HG03196 (cell line): Measurements from ENCODE around the gene SGMS1.
A peak's percentile ranks its signal among the peaks of the same experiment; 100 is the strongest.
"Not testable (repeated sequence)": the region's sequence is repeated elsewhere in the genome, so short reads cannot be mapped to it uniquely, and the experiment has no call there.

Experiments
- ATAC-seq: cut with Tn5 transposase; IDR thresholded peaks from one replicate; pipeline ENCODE4 v1.9.1; 2021; ENCODE audit not compliant: unreplicated experiment

SGMS1 gene

DNA sequence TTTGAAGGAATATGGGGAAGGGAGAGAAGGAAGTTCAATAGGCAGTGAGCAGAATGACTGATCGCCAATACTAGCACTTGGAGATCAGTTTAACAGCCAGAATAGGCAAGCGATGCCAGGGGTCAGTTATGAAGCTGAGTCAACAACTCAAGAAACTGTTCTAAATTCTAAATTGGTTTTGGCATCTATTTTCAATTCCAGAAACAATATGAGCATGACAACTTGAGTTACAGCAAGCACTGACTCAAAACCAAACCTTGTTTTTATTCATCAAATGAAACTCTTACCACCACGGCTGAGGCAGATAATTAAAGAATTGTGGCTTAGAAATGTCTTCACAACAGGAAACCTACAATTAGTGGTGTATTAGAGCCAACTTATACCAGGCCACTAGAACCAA is 192.0 kb downstream of the SGMS1 start:
- ATAC-seq, result peak; percentile 75

DNA sequence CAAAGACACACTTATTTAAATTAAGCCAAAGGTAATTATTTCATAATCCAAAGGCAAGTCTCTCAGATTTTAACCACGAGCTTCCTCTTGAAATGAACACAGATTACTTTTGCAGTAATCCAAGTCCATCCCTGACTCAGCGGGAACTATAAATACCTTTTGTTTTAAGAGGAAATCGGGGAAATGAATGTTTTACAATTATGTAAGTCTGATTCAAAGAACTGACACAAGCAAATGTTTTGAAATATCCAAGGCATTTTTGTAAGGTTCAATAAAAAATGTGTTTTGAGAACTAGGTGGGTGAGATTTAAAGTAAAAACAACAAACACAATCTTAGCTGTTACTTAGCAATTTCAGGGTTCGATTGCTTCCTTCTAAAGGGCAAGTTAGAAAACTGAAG is 192.6 kb downstream of the SGMS1 start:
- no peak for ATAC-seq

DNA sequence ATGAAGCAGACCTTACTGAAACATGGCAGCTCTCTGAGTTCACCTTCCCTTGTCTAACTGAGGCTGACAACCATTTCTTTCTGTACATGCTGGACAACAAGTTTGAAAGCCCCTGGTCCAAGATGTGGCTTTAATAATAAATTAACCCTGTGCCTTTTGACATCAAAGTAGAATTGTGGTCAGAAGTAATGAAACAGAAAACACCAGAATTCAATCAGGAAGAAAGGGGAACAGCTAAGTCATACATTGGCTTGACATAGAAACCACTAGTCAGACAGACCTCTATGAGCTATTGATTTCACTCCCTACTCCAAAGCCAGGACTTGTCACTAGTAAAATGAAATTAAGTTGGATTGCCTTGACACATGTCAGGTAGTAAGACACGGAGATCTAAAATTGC is 197.3 kb downstream of the SGMS1 start:
- ATAC-seq, result peak; percentile 68

DNA sequence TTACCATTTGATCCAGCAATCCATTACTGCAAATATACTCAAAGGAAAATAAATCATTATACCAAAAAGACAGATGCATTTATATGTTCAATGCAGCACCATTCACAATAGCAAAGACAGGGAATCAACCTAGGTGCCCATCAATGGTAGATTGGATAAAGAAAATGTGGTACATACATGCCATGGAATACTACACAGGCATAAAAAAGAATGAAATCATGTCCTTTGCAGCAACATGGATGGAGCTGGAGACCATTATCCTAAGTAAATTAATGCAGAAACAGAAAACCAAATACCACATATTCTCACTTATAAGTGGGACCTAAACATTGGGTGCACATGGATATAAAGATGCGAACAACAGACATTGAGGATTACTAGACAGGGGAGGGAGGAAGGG is 198.5 kb downstream of the SGMS1 start:
- ATAC-seq, result not testable (repeated sequence)

- no peak for ATAC-seq
Observed at GRCh38 chr10:50423448-50423847, 200.3 kb downstream of the SGMS1 start.

DNA sequence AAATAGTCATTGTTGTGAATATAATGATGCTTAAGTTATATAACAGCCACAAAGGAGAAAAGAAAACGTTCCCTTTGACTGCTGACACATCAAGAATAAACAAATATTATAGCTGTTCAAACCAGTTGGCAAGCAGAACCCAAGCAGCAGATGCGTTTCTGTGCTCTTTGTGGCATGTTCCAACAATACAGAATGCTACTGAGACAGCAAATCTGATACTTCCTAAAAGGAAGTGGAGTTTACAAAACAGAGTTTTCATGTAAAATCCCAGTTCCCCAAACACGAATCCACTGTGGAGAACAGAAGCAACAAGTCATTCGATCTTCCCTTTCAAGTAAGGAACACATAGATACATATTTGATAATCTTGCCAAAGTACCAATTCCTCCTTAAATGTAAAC is 201.5 kb downstream of the SGMS1 start:
- ATAC-seq, result no peak

DNA sequence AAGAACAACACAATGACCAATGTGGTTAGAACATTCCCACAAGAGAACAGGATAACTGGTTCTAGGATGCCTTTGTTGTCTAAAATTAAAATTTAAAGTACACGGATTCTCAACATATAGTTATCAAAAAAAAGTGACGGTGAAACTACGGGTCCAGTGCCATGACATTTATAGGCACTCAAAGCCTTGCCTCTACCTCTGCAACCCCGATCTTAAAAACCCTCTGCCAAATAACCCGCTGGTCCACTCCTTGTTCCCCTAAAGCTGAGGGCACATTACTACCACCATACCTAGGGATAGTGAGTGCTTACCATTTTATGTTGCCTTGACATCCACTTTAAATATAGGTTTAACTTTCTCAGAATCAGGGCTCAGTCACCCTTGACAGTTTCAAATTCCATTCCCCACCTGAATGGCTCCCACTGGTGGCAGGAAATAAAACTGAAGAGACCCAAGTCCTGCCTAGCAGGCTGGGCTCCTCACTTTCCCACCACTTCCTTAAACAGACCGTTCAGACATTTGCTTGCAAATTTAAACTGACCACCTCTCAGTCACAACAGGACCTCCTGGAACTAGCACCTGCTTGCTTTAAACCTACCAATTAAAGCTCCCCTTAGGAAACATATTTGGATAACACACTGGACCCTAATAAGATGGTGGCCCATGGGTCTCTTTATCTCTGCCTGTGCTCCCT is 202.6 kb downstream of the SGMS1 start:
- ATAC-seq, result peak; percentile 41

DNA sequence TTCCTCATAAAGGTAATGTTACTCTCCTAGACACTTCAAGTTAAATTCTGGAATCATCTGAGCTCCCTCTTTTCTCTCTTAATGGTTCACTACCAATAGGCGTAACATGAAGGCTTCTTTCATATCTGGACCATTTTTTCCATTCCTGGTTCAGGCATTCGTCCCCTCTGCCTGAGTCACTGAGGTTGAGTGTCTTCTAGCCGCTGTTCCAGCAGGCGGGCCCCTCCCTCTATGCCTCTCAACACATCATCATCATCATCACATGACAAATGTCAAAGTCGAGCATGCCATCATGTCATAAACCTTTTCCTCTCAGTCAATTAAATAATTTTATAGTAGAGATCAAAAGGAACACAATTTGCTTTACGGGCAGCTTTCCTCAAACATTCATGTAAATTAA is 203.6 kb downstream of the SGMS1 start:
- no peak for ATAC-seq

GRCh38 chr10:50419756-50420155 is 204.0 kb downstream of the SGMS1 start:
- no peak for ATAC-seq

GRCh38 chr10:50419091-50419490 is 204.7 kb downstream of the SGMS1 start:
- no peak for ATAC-seq

DNA sequence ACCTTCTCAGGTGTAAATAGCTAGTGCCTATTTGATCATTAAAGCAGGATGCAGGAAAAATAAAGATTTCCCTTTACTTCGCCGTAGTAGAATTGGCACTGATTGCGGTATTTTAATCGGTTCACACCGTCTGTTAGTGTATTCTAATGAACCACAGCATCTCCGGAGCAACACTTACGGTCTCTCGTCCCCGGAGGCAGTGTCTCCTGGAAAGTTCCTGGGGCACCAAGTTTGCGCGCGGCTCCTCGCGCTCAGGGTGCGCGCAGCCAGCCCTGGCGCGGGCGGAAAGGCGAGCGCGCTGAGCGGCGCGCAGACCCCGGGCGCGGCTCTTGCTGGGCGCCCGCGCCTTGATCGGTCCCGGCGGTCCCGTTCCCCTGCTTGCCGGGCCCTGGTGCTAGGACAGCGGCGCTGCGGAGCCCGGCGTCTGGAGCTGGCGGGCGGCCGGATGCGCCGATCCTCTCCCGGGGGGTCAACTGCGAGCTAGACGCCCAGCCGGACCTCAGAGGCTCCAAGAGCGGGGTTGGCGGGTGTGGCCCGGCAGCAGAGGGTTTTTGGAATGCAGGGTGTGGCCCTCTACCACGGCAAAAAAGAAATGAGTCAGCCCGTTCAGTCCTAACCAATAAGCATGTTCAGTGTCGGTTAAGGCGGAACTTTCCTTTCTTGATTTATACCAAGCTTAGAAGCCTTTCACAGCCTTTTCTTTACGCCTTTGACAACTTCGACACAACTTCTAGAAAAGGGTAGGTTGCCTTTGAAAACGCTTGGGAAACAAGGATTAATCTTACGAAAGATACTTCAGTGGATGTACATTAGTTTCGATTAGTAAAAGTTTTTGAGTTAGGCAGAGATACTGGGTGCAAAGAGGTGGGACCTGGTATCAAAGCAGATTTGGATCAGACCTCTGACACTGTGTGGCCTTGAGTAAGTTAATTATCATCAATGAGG is 205.6 kb downstream of the SGMS1 start:
- ATAC-seq, result peak; percentile 72

- ATAC-seq, result peak; percentile 12
Observed at GRCh38 chr10:50417486-50417885, 206.3 kb downstream of the SGMS1 start.

DNA sequence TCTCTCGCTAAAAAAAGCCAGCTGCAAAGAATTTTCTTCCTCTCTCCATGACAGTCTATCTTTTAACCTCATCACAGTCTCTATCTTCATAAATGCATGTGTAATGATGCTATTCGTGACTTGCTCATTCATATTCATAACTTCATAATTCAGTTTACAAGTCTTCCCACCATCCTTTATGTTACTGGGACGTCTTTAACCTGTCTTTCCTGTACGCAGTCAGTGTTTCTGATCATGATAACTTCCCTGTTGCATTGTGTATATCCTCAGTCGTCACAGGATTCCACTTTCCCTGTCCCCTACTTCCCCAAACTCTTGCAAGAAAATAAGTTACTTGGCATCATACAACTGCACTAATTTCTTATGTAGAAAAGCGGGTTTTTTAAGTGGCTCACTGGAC is 206.9 kb downstream of the SGMS1 start:
- no peak for ATAC-seq

DNA sequence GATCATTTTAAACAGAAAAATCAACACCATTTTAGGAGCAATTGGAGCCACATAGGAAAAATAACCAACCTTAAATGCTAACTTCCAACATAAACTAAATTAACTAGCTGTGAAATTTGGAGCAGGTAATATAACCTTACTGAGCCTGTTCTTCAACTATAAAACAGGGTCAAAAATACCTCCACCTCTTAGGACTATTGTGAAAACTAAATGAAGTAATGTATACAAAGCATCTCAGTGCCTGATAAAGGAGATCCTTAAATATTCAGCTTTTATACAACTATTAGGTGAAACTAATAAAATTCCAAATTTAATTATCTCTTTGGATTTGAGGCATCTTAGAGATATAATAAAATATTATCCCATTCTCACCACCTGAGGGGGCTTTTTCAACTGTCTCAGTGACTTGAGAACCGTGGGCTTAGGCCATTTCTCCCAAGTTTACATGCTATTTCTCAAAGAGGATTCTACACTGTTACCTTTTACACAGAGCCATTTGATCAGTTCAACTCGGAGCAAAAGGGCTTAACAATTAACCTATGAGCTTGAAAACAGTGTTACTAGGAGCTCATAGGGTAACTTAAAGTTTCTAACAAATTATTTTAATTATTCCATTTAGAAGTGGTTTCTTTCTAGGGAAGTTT is 207.5 kb downstream of the SGMS1 start:
- ATAC-seq, result no peak

DNA sequence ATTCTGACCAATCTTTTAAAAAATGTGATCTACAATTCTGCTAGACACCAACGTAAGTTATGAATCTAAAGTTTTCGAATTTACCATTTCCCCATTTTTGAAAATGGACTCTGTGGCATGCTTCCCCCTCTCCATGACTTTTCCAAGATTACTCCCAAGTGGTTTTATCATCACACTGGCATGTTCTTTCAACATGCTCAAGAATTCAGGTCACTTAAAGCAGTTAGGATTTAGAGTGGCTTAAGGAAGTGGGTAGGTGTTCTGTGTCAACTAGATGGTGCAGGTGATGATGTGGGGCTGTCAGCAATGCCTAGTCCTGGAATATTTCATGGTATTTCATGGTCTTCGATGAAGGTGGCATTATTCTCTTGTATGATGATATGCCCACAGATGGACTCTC is 208.5 kb downstream of the SGMS1 start:
- no peak for ATAC-seq

DNA sequence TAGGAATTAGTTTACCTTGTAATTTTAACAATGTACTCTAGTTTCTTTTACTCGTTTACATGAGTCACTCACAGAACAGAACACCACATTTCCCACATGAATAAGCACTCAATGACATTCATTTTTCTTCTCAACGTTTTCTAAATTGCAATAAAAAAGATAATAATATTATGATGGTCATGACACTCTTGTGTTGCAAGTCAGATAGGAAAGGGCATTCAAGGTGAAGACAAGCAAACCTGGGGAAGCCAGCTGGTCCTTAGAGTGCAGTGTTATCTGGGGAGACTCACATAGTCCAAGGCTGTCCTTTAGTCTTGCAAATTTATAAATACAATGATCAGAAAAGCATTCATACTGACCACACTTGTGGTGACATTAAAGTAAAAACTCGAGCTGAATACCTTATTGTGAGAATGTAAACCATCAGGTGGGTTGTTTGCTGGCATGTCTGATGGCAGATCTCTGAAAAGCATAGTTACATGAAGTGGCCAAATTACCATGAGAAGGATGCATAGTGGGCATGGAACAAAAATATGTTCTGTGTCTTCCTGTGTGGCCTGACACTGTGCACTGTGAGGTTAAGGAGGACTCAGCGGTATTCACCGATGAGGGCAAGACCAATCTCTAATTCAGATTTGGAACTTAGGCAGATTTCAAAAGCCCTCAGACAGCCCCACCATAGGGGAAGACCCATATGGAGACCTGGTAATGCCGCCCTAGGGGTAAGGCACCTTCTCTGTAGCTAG is 213.5 kb downstream of the SGMS1 start:
- no peak for ATAC-seq

DNA sequence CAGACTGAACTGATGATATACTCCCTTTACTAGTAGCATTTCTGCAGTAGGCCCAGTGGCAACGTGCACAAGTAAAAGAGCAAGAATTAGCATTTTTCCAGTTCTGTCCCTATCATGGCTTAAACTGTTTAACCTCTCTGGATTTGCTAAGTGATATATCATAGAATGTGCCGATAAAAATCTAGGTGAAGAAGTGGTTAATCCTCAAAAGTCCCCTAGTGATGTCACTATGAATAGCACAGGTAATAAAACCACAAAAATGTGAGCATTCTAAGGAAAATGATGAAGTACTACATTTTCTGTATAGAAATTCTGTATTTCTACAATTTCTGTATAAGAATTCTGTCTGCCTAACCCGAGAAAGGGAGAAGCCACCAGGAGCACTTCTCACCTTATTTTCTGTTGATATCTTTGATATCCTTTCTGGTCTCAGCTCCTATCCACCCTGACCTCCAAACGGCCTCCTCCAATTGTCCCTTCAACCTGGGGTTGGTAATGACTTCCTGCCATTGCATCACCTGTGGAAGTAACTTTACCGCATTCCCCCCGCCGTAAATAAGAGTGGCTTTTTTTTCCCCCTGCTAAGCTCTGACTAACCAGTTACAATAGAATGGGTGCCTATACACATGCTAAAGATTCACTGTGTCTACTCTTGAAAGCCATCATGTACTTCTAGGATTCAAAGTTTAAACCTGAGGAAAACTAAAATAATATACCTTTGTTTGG is 216.5 kb downstream of the SGMS1 start:
- no peak for ATAC-seq

GRCh38 chr10:50406457-50407070 is 217.2 kb downstream of the SGMS1 start:
- no peak for ATAC-seq

DNA sequence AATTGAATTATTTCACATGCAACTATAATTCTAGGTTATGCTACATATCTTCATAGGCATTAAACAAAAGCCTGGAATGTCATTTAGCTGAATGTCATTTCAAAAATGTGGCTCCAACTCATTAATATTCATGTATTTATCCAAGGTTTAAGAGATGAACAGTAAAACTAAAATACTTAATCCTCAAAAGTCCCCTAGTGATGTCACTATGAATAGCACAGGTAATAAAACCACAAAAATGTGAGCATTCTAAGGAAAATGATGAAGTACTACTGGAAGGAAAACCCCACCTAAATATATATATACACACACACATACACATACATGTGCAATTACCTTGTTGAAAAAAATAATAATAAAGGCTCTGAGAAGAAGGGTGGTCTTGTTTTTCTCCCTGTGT is 218.0 kb downstream of the SGMS1 start:
- no peak for ATAC-seq
